K562 (cell line): ENCODE data around the gene BIN1. TPM values are rescaled to one million over a fixed set of nuclear protein-coding genes. Genes with fewer than 3 reads are reported as not detected.

Experiments
- ATF7 ChIP-seq: fragments of 450-650 bp; IDR thresholded peaks from 2 replicates; pipeline ENCODE4 v1.7.1; 2014; ENCODE audit warnings: mild to moderate bottlenecking, moderate library complexity
- CBFA2T3 ChIP-seq: fragments of 450-650 bp; IDR thresholded peaks from 2 replicates; pipeline ENCODE4 v1.6.1; 2017
- ELK3 ChIP-seq: fragments of 450-650 bp; formaldehyde crosslinking; IDR thresholded peaks from 2 replicates; pipeline ENCODE4 v1.4.0; 2020; ENCODE audit warnings: mild to moderate bottlenecking
- GTF2A2 ChIP-seq: IDR thresholded peaks from 2 replicates; pipeline ENCODE4 v1.6.1; 2016; ENCODE audit warnings: mild to moderate bottlenecking, missing genetic modification characterization, missing compliant biosample characterization
- GTF2E2 ChIP-seq: fragments of 200-800 bp; sonication (Bioruptor generic); IDR thresholded peaks from 2 replicates; pipeline ENCODE4 v1.6.1; 2016; ENCODE audit warnings: missing genetic modification characterization, missing compliant biosample characterization
- HOMEZ ChIP-seq: fragments of 250-450 bp; sonication (Bioruptor Pico); IDR thresholded peaks from 2 replicates; pipeline ENCODE4 v1.4.0; 2020; ENCODE audit warnings: mild to moderate bottlenecking, moderate library complexity
- JUND ChIP-seq, 2 experiments: IDR thresholded peaks; 2 replicates in 1 of 2; 3 replicates in 1 of 2; pipeline ENCODE4 v1.6.1; 2011; ENCODE audit warnings: borderline replicate concordance in 2 of 2, low read depth in 2 of 2, low read length in 2 of 2, improper control_type of control experiment in 1 of 2, missing biosample characterization in 1 of 2, missing genetic modification characterization in 1 of 2, missing genetic modification reagents in 1 of 2
- KDM2B ChIP-seq: fragments of 250-450 bp; sonication (Bioruptor Pico); IDR thresholded peaks from 2 replicates; pipeline ENCODE4 v1.8.0; 2021; ENCODE audit warnings: mild to moderate bottlenecking, moderate library complexity
- MEIS2 ChIP-seq: fragments of 450-650 bp; IDR thresholded peaks from 2 replicates; pipeline ENCODE4 v1.6.1; 2014; ENCODE audit warnings: mild to moderate bottlenecking; ENCODE audit not compliant: partially characterized antibody
- NFE2 ChIP-seq: IDR thresholded peaks from 2 replicates; pipeline ENCODE4 v1.6.1; 2014; ENCODE audit warnings: antibody characterized with exemption, low read depth
- PBX2 ChIP-seq, 2 experiments: IDR thresholded peaks in 1 of 2; conservative IDR thresholded peaks in 1 of 2; 2 replicates each; pipeline ENCODE4 v1.6.1; 2016; ENCODE audit warnings: low read depth in 2 of 2, mild to moderate bottlenecking in 1 of 2, missing compliant biosample characterization in 1 of 2, missing genetic modification characterization in 1 of 2, moderate library complexity in 1 of 2
- PML ChIP-seq: IDR thresholded peaks from 2 replicates; pipeline ENCODE4 v1.6.1; 2012; ENCODE audit warnings: low read length, inconsistent platforms
- POLR2H ChIP-seq: IDR thresholded peaks from 2 replicates; pipeline ENCODE4 v1.6.1; 2016; ENCODE audit warnings: missing genetic modification characterization, low read depth, mild to moderate bottlenecking, control low read depth, missing compliant biosample characterization, moderate library complexity
- SIX5 ChIP-seq, 2 experiments: IDR thresholded peaks; 2 replicates each; pipeline ENCODE4 v1.6.1; 2011; ENCODE audit warnings: low read length in 2 of 2, borderline replicate concordance in 1 of 2, low read depth in 1 of 2, mild to moderate bottlenecking in 1 of 2, moderate library complexity in 1 of 2; ENCODE audit not compliant: insufficient read depth in 1 of 2
- SMAD3 ChIP-seq: fragments of 450-650 bp; formaldehyde crosslinking; conservative IDR thresholded peaks from 2 replicates; pipeline ENCODE4 v1.4.0; 2020; ENCODE audit warnings: mild to moderate bottlenecking
- SNRNP70 ChIP-seq: fragments of 200-400 bp; formaldehyde crosslinking; optimal IDR thresholded peaks from 2 replicates; pipeline ENCODE3; 2017; ENCODE audit warnings: low read depth, low read length
- SOX6 ChIP-seq: fragments of 450-650 bp; IDR thresholded peaks from 2 replicates; pipeline ENCODE4 v1.6.1; 2014; ENCODE audit warnings: mild to moderate bottlenecking
- TAL1 ChIP-seq: fragments of 450-650 bp; IDR thresholded peaks from 2 replicates; pipeline ENCODE4 v1.6.1; 2016; ENCODE audit warnings: mild to moderate bottlenecking
- TEAD2 ChIP-seq: fragments of 450-650 bp; IDR thresholded peaks from 2 replicates; pipeline ENCODE4 v1.6.1; 2016; ENCODE audit warnings: missing genetic modification characterization, control low read depth, missing compliant biosample characterization
- ZNF324 ChIP-seq: fragments of 250-450 bp; sonication (Bioruptor Pico); IDR thresholded peaks from 2 replicates; pipeline ENCODE4 v1.4.0; 2020; ENCODE audit warnings: mild to moderate bottlenecking
- ZNF780A ChIP-seq: fragments of 250-450 bp; sonication (Bioruptor Pico); IDR thresholded peaks from 2 replicates; pipeline ENCODE4 v1.5.0; 2021; ENCODE audit warnings: mild to moderate bottlenecking
- polyA plus RNA-seq, 8 experiments: library from polyadenylated mRNA; depleted of rRNA in 4 of 8; stranded (reverse) in 5 of 8; unstranded in 3 of 8; fragments of >200 nt; fragmentation: Nextera tagmentation in 2 of 8; fragmentation: Illumina TruSeq in 1 of 8; extraction: Ambion mirVana in 2 of 8; extraction: Trizol in 1 of 8; gene quantifications; 2 replicates each; pipeline versions ENCODE4 v1.2.1 to v1.2.3, GENCODE V29; 2011 to 2014; ENCODE audit warnings: inconsistent platforms in 1 of 8, missing spikeins in 1 of 8
- total RNA-seq, 7 experiments: library from RNA; depleted of rRNA in 6 of 7; stranded (reverse); fragments of >200 nt in 6 of 7; fragmentation: Illumina TruSeq in 2 of 7; extraction: Trizol in 2 of 7; gene quantifications; 2 replicates each; pipeline versions ENCODE4 v1.2.1 to v1.2.3, GENCODE V29; 2011 to 2021; ENCODE audit warnings: low replicate concordance in 1 of 7
- TF ChIP-seq, protein P1 (sequence below): fragments of 250-450 bp; sonication (Bioruptor Pico); IDR thresholded peaks from 2 replicates; pipeline ENCODE4 v1.4.0; 2020; ENCODE audit warnings: borderline replicate concordance

Gene BIN1
- total and polyA plus RNA-seq, 9 of the 15 experiments (the other 6 are each of a cell fraction or from before 2014, with no cell fraction given) = 0.04 to 2.8 (median 0.79) TPM; not detected in 1

GRCh38 chr2:127003070-127003800 lies 103.7 kb downstream of the BIN1 start (continued):
- TF ChIP-seq HOMEZ = no peak
- TF ChIP-seq, protein P1, sequence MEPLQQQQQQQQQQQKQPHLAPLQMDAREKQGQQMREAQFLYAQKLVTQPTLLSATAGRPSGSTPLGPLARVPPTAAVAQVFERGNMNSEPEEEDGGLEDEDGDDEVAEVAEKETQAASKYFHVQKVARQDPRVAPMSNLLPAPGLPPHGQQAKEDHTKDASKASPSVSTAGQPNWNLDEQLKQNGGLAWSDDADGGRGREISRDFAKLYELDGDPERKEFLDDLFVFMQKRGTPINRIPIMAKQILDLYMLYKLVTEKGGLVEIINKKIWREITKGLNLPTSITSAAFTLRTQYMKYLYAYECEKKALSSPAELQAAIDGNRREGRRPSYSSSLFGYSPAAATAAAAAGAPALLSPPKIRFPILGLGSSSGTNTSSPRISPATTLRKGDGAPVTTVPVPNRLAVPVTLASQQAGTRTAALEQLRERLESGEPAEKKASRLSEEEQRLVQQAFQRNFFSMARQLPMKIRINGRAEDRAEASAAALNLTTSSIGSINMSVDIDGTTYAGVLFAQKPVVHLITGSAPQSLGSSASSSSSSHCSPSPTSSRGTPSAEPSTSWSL (CRISPR knock-in tag) = no peak
- no peak for TF ChIP-seq SMAD3 (CRISPR knock-in tag)
- peak; percentile 93 for TF ChIP-seq ATF7
- no peak for TF ChIP-seq SIX5 (IDR thresholded peaks at IDR 0.05; ENCODE audit: borderline replicate concordance in 1 of 2, insufficient read depth in 1 of 2, low read depth in 1 of 2, low read length in 2 of 2)
- TF ChIP-seq JUND (IDR thresholded peaks at IDR 0.05; ENCODE audit: borderline replicate concordance, low read depth, low read length) = peak; percentile 79
- TF ChIP-seq JUND (tag; IDR thresholded peaks at IDR 0.05; ENCODE audit: borderline replicate concordance, low read depth, low read length) = peak; percentile 87; the same call in 2 of the 3 replicates
- no peak for TF ChIP-seq ELK3 (CRISPR knock-in tag)
- TF ChIP-seq NFE2 = no peak
- TF ChIP-seq GTF2A2 (tag) = no peak
- TF ChIP-seq MEIS2 = peak; percentile 90
- no peak for TF ChIP-seq PML
- no peak for TF ChIP-seq GTF2E2 (tag)
- no peak for TF ChIP-seq SOX6
- peak; percentile 43 for TF ChIP-seq CBFA2T3
- no peak for TF ChIP-seq ZNF324
- peak; percentile 22; the same call in 1 of the 2 replicates for TF ChIP-seq TAL1
- TF ChIP-seq SNRNP70 = no peak
- no peak for TF ChIP-seq KDM2B (CRISPR knock-in tag)
- TF ChIP-seq TEAD2 (tag) = no peak
- TF ChIP-seq POLR2H = no peak
- no peak for TF ChIP-seq PBX2 (CRISPR knock-in tag; IDR thresholded peaks at IDR 0.05; ENCODE audit: low read depth)
- TF ChIP-seq PBX2 (tag; conservative IDR thresholded peaks at IDR 0.05; ENCODE audit: low read depth) = peak; percentile 95
- TF ChIP-seq ZNF780A (CRISPR knock-in tag) = no peak
